KMS-11 (cell line): ENCODE data around the gene LPAR4.

ENCODE experiments used
- H2AFZ ChIP-seq: fragments of 200-600 bp; sonication (generic); 2 replicates; pipeline ENCODE4 v1.6.1; 2016; ENCODE audit warnings: antibody characterized with exemption, mixed run types, low read depth
- H3K27ac ChIP-seq: fragments of 200-600 bp; sonication (generic); 2 replicates; pipeline ENCODE4 v1.6.1; 2016; ENCODE audit warnings: mild to moderate bottlenecking, mixed run types
- H3K27me3 ChIP-seq: fragments of 200-600 bp; sonication (generic); 2 replicates; pipeline ENCODE4 v1.6.1; 2017; ENCODE audit warnings: mild to moderate bottlenecking, low read depth, mixed run types, moderate library complexity; ENCODE audit not compliant: insufficient read depth
- H3K36me3 ChIP-seq: fragments of 200-600 bp; sonication (generic); 2 replicates; pipeline ENCODE4 v1.6.1; 2017; ENCODE audit warnings: mild to moderate bottlenecking, mixed run types; ENCODE audit not compliant: insufficient read depth
- H3K4me1 ChIP-seq: fragments of 200-600 bp; sonication (generic); 2 replicates; pipeline ENCODE4 v1.6.1; 2016; ENCODE audit warnings: mild to moderate bottlenecking, low read depth, mixed run types; ENCODE audit not compliant: poor library complexity, severe bottlenecking
- H3K4me2 ChIP-seq: fragments of 200-600 bp; sonication (generic); 2 replicates; pipeline ENCODE4 v1.7.0; 2016; ENCODE audit warnings: mild to moderate bottlenecking, mixed run types
- H3K4me3 ChIP-seq: fragments of 200-600 bp; sonication (generic); IDR thresholded peaks from 2 replicates; pipeline ENCODE4 v1.6.1; 2017; ENCODE audit warnings: low read depth, low read length, mixed read lengths; ENCODE audit not compliant: insufficient read depth
- H3K79me2 ChIP-seq: fragments of 200-600 bp; sonication (generic); 2 replicates; pipeline ENCODE4 v1.6.1; 2016; ENCODE audit warnings: low read depth, mixed run types; ENCODE audit not compliant: insufficient read depth
- H3K9ac ChIP-seq: fragments of 200-600 bp; sonication (generic); 2 replicates; pipeline ENCODE4 v1.6.1; 2016; ENCODE audit warnings: mild to moderate bottlenecking, mixed run types
- H4K20me1 ChIP-seq: fragments of 200-600 bp; sonication (generic); 2 replicates; pipeline ENCODE4 v1.6.1; 2016; ENCODE audit warnings: mild to moderate bottlenecking, mixed run types; ENCODE audit not compliant: insufficient read depth
- TF ChIP-seq, protein P1 (sequence below): fragments of 200-600 bp; sonication (generic); conservative IDR thresholded peaks from 2 replicates; pipeline ENCODE4 v1.6.1; 2017; ENCODE audit warnings: low read depth, mild to moderate bottlenecking, antibody characterized with exemption, low read length, moderate library complexity, mixed read lengths

LPAR4 gene

DNA sequence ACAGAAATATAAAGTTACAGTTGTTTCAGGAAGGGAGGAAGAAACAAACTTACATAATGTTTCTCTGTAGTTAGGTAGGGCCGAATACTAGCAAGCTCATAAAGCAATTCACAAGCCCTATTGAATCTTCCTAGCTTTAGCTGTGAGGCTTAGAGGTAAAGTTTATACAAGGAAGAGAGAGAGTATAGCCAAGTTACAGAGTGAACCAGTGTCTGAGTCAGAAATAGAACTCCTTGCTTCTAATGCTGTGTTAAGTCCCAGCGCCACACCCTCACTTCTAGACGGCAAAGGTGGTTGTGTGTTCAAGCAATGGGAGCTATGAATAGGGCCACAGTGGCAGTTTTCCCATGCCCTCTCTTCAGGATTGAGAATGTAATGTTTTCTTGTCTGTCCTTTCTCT lies 6.1 kb downstream of the LPAR4 start:
- no peaks in the 10 kb centered on the region for H3K79me2 ChIP-seq
- H3K36me3 ChIP-seq = no peaks in the 10 kb centered on the region
- H3K4me1 ChIP-seq = no peaks in the 10 kb centered on the region
- no peak overlapping the region for H2AFZ ChIP-seq
- H4K20me1 ChIP-seq = no peaks in the 10 kb centered on the region
- no peaks in the 10 kb centered on the region for H3K27me3 ChIP-seq
- H3K27ac ChIP-seq = no peak overlapping the region
- TF ChIP-seq, protein P1, sequence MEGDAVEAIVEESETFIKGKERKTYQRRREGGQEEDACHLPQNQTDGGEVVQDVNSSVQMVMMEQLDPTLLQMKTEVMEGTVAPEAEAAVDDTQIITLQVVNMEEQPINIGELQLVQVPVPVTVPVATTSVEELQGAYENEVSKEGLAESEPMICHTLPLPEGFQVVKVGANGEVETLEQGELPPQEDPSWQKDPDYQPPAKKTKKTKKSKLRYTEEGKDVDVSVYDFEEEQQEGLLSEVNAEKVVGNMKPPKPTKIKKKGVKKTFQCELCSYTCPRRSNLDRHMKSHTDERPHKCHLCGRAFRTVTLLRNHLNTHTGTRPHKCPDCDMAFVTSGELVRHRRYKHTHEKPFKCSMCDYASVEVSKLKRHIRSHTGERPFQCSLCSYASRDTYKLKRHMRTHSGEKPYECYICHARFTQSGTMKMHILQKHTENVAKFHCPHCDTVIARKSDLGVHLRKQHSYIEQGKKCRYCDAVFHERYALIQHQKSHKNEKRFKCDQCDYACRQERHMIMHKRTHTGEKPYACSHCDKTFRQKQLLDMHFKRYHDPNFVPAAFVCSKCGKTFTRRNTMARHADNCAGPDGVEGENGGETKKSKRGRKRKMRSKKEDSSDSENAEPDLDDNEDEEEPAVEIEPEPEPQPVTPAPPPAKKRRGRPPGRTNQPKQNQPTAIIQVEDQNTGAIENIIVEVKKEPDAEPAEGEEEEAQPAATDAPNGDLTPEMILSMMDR = no peak
- no peak overlapping the region for H3K9ac ChIP-seq
- no peak overlapping the region for H3K4me2 ChIP-seq
- H3K4me3 ChIP-seq = no peak overlapping the region

DNA sequence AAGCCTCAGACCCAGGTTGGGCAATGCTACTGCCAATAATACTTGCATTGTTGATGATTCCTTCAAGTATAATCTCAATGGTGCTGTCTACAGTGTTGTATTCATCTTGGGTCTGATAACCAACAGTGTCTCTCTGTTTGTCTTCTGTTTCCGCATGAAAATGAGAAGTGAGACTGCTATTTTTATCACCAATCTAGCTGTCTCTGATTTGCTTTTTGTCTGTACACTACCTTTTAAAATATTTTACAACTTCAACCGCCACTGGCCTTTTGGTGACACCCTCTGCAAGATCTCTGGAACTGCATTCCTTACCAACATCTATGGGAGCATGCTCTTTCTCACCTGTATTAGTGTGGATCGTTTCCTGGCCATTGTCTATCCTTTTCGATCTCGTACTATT lies 7.4 kb downstream of the LPAR4 start:
- no peak overlapping the region for H3K27ac ChIP-seq
- no peaks in the 10 kb centered on the region for H3K4me1 ChIP-seq
- H2AFZ ChIP-seq = no peak overlapping the region
- no peaks in the 10 kb centered on the region for H3K27me3 ChIP-seq
- H4K20me1 ChIP-seq = no peaks in the 10 kb centered on the region
- H3K4me3 ChIP-seq = no peak overlapping the region
- no peaks in the 10 kb centered on the region for H3K36me3 ChIP-seq
- TF ChIP-seq, protein P1 = no peak
- H3K9ac ChIP-seq = no peak overlapping the region
- no peak overlapping the region for H3K4me2 ChIP-seq
- H3K79me2 ChIP-seq = no peaks in the 10 kb centered on the region

DNA sequence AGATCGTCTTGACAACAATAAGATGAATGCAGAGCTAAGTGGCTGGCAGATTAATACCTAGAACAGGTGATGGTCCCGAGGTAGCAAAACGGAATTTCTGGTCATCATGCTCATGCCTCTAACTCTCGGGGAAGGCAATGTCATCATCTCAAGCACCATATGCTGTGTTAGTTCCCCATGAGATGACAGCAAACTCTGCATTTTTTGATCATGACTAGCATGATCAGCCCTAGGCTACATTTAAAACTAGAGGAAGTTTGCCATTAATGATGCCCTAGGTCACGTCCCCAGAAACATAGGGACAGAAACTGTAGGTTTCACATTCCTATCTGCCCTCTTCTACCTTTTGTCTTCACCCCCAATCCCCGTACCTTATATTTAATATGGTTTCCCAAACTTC lies 11.6 kb downstream of the LPAR4 start:
- Histone ChIP-seq H4K20me1 (no peaks in the 10 kb centered on the region), H3K79me2 (no peaks in the 10 kb centered on the region), H3K27me3 (no peaks in the 10 kb centered on the region), H2AFZ (no peak overlapping the region), H3K4me3 (no peak overlapping the region), H3K36me3 (no peaks in the 10 kb centered on the region), H3K4me2 (no peak overlapping the region), H3K9ac (no peak overlapping the region), H3K4me1 (no peaks in the 10 kb centered on the region), H3K27ac (no peak overlapping the region)
- TF ChIP-seq, protein P1 = no peak

DNA sequence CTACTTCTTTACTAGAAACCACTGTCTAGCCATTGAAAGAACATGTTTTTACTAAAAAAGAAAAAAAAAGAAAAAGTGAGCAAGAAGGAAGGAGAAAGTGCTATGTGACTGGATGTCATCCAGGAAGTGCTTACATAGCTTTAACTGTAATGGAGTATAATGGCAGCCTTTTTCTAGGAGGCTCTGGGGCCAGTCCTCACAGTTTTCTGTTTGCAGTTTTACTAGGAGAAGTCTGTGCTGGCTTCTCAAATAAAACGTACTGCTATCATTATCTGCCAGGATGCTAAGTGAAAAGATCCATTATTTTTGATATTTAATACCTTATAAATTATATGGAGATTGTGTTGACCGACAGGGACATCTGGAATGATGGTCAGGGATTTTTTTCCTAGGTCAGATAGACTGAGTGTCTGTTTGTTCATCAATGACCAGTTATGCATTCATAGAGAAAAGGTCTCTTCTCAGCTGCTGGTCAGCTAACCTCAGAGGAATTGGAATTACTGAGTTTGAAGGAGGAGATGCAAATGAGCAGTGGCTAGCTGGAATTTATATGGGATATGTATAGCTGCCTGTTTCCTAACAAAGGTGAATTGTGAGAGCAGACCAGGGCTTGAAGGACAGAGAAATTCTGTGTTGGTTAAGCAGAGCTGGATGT lies 21.7 kb downstream of the LPAR4 start:
- Histone ChIP-seq H4K20me1 (no peaks in the 10 kb centered on the region), H3K27me3 (no peaks in the 10 kb centered on the region), H3K4me3 (no peak overlapping the region), H3K4me2 (no peak overlapping the region), H3K27ac (no peak overlapping the region), H3K36me3 (no peaks in the 10 kb centered on the region), H2AFZ (no peak overlapping the region), H3K4me1 (no peaks in the 10 kb centered on the region), H3K9ac (no peak overlapping the region), H3K79me2 (no peaks in the 10 kb centered on the region)
- TF ChIP-seq, protein P1 = no peak
